ENCODE data around the gene TNFRSF19. TPM values are rescaled to one million over a fixed set of nuclear protein-coding genes. Genes with fewer than 3 reads are reported as not detected.

The TNFRSF19 gene
- total and polyA plus RNA-seq, 8 donors = 1.2 to 14.0 (median 2.7) TPM; not detected in 1

DNA sequence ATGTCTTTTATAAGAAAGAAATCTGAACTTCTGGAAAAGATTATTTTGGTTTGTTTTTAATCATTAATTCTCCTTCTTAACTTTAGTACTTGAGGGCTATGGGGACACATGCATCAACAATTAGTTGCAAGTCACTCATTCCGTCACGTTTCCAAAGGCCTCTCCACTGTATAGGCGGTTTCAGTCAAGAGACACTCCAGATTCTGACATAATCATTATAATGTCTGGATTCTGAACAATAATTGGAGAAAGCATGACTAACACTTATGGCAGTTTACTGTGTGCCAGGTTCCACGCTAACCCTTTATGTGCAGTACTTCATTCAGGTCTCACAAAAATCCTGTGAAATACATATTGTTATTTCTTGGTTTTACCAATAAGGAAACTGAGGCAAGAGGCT, 71.9 kb downstream of the TNFRSF19 start:
- no peaks in the 10 kb centered on the region for H3K36me3 ChIP-seq
- intact Hi-C loops (cut with DNase I; ENCODE audit: low total_unique reads) = no loop called here
- H3K27ac ChIP-seq = no peak overlapping the region
- H3K27me3 ChIP-seq = no peaks in the 10 kb centered on the region
- H3K4me3 ChIP-seq = no peak overlapping the region
- TF ChIP-seq, protein P1, sequence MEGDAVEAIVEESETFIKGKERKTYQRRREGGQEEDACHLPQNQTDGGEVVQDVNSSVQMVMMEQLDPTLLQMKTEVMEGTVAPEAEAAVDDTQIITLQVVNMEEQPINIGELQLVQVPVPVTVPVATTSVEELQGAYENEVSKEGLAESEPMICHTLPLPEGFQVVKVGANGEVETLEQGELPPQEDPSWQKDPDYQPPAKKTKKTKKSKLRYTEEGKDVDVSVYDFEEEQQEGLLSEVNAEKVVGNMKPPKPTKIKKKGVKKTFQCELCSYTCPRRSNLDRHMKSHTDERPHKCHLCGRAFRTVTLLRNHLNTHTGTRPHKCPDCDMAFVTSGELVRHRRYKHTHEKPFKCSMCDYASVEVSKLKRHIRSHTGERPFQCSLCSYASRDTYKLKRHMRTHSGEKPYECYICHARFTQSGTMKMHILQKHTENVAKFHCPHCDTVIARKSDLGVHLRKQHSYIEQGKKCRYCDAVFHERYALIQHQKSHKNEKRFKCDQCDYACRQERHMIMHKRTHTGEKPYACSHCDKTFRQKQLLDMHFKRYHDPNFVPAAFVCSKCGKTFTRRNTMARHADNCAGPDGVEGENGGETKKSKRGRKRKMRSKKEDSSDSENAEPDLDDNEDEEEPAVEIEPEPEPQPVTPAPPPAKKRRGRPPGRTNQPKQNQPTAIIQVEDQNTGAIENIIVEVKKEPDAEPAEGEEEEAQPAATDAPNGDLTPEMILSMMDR (IDR thresholded peaks at IDR 0.05) = no peak
- 90 to 95% (median 93%) methylated on average over 4 of the region's 4 CpGs for WGBS, 5 donors
- peaks cover 0 to 4% (median 0%) of the 10 kb centered on the region in 4 donors for H3K4me1 ChIP-seq
- DNase-seq = no peak
- no peaks in the 10 kb centered on the region for H3K9me3 ChIP-seq

DNA sequence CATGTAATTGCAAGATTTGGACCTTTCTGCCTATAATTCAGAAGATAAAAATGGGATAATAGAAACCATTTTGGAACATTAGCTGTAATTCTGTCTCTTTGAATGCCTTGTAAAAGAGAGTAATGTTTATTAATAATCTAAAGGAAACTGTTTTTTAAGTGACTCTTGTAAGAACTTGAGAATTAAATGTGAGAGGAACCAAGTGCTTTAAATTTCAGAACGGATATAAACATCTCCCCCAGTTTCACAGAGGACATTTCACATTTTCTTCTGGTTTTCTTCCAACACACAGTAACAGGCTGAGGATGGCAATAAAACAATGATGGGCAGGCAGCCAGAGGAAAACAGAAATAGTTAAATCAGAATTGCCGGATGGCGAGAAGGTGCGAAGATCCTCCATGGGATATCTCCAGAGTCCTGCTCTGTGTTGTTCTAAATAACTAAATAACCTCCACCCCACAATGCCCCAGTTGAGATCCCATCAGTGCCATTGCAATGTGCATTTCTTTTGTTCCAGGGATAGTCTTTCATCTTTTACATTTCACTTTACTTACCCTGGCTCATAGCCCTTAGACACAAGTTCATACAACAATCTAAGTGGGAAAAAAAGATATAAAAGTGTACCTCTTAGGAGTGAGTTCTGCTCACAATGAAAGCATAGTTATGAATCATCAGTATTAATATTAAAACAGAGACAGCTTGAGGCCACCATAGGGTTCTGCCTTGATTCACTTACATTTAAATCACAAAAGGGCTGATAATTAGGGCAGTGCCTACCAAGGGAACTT, 73.3 kb downstream of the TNFRSF19 start:
- DNase-seq = no peak
- intact Hi-C loops (cut with DNase I; ENCODE audit: low total_unique reads) = no loop called here
- TF ChIP-seq, protein P1 (IDR thresholded peaks at IDR 0.05) = no peak
- TF ChIP-seq POLR2A (IDR thresholded peaks at IDR 0.05) = no peak
- no peak for TF ChIP-seq EP300 (IDR thresholded peaks at IDR 0.05)
- no peak for TF ChIP-seq POLR2AphosphoS5 (IDR thresholded peaks at IDR 0.05)
- 77 to 87% (median 83%) methylated on average over 4 of the region's 4 CpGs for WGBS, 5 donors
- Histone ChIP-seq H3K27ac (peak overlapping the region in 1 of 5 donors; percentile 10), H3K4me1 (no peaks in the 10 kb centered on the region), H3K9me3 (no peaks in the 10 kb centered on the region), H3K36me3 (no peaks in the 10 kb centered on the region), H3K27me3 (no peaks in the 10 kb centered on the region), H3K4me3 (no peak overlapping the region)

DNA sequence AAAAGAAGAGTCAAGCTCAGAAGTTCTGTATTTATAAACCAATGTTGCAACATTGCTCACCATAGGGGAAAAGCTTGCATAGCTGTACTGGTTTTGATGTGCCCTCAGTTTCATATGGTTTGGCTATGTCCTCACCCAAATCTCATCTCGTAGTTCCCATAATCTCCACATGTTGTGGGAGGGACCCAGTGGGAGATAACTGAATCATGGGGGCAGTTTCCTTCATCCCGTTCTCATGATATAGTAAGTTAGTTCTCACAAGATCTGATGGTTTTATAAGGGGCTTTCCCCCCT, 73.9 kb downstream of the TNFRSF19 start:
- H3K4me3 ChIP-seq = no peak overlapping the region
- 77 to 85% (median 79%) methylated on average over 2 of the region's 2 CpGs for whole genome bisulfite sequencing, 5 donors

DNA sequence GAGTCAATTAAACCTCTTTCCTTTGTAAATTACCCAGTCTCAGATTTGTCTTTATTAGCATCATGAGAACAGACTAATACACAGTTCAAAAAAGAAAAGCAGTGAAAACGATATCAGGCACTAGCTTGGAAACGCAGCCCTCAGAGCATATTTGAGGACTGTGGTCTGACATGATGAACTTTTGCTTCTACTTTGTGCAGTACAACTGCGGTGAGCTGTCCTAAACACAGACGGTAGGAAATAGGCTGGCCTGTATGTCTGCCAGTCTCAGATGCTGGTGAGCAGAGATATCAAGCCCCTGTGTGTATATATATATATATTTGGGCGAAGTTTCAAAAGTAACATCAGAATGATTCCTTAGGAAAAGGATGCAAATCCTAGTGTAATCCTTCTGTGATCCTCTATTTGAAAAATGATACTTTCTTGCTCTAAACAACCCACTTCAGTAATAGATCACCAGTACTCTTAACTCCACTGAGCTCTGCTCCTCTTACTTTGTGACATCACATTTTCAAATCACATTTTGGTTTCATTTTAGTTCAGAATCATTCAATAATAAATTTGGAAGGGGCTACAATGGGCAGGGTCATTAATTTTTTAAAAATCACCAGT, 74.4 kb downstream of the TNFRSF19 start:
- Histone ChIP-seq H3K4me3 (no peak overlapping the region), H3K27ac (peak overlapping the region in 1 of 5 donors; percentile 30), H3K27me3 (no peaks in the 10 kb centered on the region), H3K36me3 (no peaks in the 10 kb centered on the region), H3K9me3 (no peaks in the 10 kb centered on the region), H3K4me1 (no peaks in the 10 kb centered on the region)
- WGBS, 5 donors = 62 to 83% (median 71%) methylated on average over 5 of the region's 5 CpGs
- intact Hi-C loops (cut with DNase I; ENCODE audit: low total_unique reads) = no loop called here
- DNase-seq = no peak
- TF ChIP-seq POLR2A (IDR thresholded peaks at IDR 0.05) (no peak), POLR2AphosphoS5 (IDR thresholded peaks at IDR 0.05) (no peak), EP300 (IDR thresholded peaks at IDR 0.05) (no peak)
- TF ChIP-seq, protein P1 (IDR thresholded peaks at IDR 0.05) = no peak

More for the DNA sequence above, 73.9 kb downstream of the TNFRSF19 start:
- H3K9me3 ChIP-seq = no peaks in the 10 kb centered on the region
- TF ChIP-seq, protein P1 (IDR thresholded peaks at IDR 0.05) = no peak
- TF ChIP-seq EP300 (IDR thresholded peaks at IDR 0.05) = no peak
- no peak for TF ChIP-seq POLR2AphosphoS5 (IDR thresholded peaks at IDR 0.05)
- TF ChIP-seq POLR2A (IDR thresholded peaks at IDR 0.05) = no peak
- intact Hi-C loops (cut with DNase I; ENCODE audit: low total_unique reads) = no loop called here
- no peaks in the 10 kb centered on the region for H3K36me3 ChIP-seq
- DNase-seq = no peak
- H3K4me1 ChIP-seq = no peaks in the 10 kb centered on the region
- H3K27me3 ChIP-seq = no peaks in the 10 kb centered on the region
- H3K27ac ChIP-seq = peak overlapping the region in 1 of 5 donors; percentile 30

Data from stomach (tissue), 9 donors.